HepG2 (cell line): ENCODE measurements around the gene MYLK3. TPM values are rescaled to one million over a fixed set of nuclear protein-coding genes. Genes with fewer than 3 reads are reported as not detected.

Experiments used
- ARHGAP35 ChIP-seq: sonication (generic); formaldehyde crosslinking; IDR thresholded peaks from 2 replicates; pipeline ENCODE4 v1.9.0; 2022; ENCODE audit warnings: mild to moderate bottlenecking, inconsistent platforms, moderate library complexity, missing genetic modification reagents, borderline replicate concordance
- MAX ChIP-seq: IDR thresholded peaks from 2 replicates; pipeline ENCODE4 v1.6.1; 2012; ENCODE audit warnings: inconsistent platforms
- NCOA5 ChIP-seq: sonication (generic); formaldehyde crosslinking; IDR thresholded peaks from 2 replicates; pipeline ENCODE4 v1.4.0; 2020; ENCODE audit warnings: missing genetic modification reagents
- PHF5A ChIP-seq: IDR thresholded peaks from one replicate; pipeline ENCODE4 v1.6.1; 2018; ENCODE audit warnings: low read depth, missing genetic modification reagents; ENCODE audit not compliant: unreplicated experiment
- PITX1 ChIP-seq: sonication (generic); formaldehyde crosslinking; IDR thresholded peaks from 2 replicates; pipeline ENCODE4 v1.5.1; 2020; ENCODE audit warnings: mild to moderate bottlenecking, missing genetic modification reagents
- RBM39 ChIP-seq: fragments of 200-400 bp; formaldehyde crosslinking; IDR thresholded peaks from one replicate; pipeline ENCODE4 v1.6.1; 2018; ENCODE audit warnings: antibody characterized with exemption, mild to moderate bottlenecking, low read depth, low read length; ENCODE audit not compliant: poor library complexity, severe bottlenecking
- ZBTB26 ChIP-seq: IDR thresholded peaks from 2 replicates; pipeline ENCODE4 v1.6.1; 2016; ENCODE audit warnings: missing compliant biosample characterization, missing genetic modification reagents, borderline replicate concordance
- ZNF17 ChIP-seq: sonication (generic); formaldehyde crosslinking; IDR thresholded peaks from 2 replicates; pipeline ENCODE4 v1.5.0; 2020; ENCODE audit warnings: mild to moderate bottlenecking, missing genetic modification reagents
- ZNF30 ChIP-seq: sonication (generic); formaldehyde crosslinking; IDR thresholded peaks from 2 replicates; pipeline ENCODE4 v1.5.0; 2020; ENCODE audit warnings: mild to moderate bottlenecking, missing genetic modification reagents
- ZNF629 ChIP-seq: sonication (generic); formaldehyde crosslinking; conservative IDR thresholded peaks from 2 replicates; pipeline ENCODE4 v1.5.0; 2020; ENCODE audit warnings: missing genetic modification reagents
- ZNF646 ChIP-seq: sonication (generic); formaldehyde crosslinking; IDR thresholded peaks from 2 replicates; pipeline ENCODE4 v1.9.0; 2021; ENCODE audit warnings: mild to moderate bottlenecking, missing genetic modification reagents
- ZNF792 ChIP-seq: IDR thresholded peaks from 2 replicates; pipeline ENCODE4 v1.6.1; 2016
- ZSCAN30 ChIP-seq: sonication (generic); formaldehyde crosslinking; IDR thresholded peaks from 2 replicates; pipeline ENCODE4 v1.5.0; 2020; ENCODE audit warnings: mild to moderate bottlenecking, missing genetic modification reagents
- ZSCAN31 ChIP-seq: sonication (generic); formaldehyde crosslinking; IDR thresholded peaks from 2 replicates; pipeline ENCODE4 v1.5.0; 2020; ENCODE audit warnings: low read depth, mild to moderate bottlenecking, missing genetic modification reagents
- polyA plus RNA-seq, 8 experiments: library from polyadenylated mRNA; depleted of rRNA in 3 of 8; stranded (reverse) in 7 of 8; unstranded in 1 of 8; fragments of >200 nt; fragmentation: Illumina TruSeq in 4 of 8; extraction: Trizol in 4 of 8; gene quantifications; 2 replicates each; pipeline versions ENCODE4 v1.2.1 to v1.2.3, GENCODE V29; 2011 to 2016; ENCODE audit warnings: low read depth in 4 of 8, missing spikeins in 1 of 8, mixed read lengths in 1 of 8; ENCODE audit not compliant: insufficient read depth in 1 of 8
- total RNA-seq, 5 experiments: library from RNA; depleted of rRNA; stranded (reverse); fragments of >200 nt; fragmentation: Illumina TruSeq; extraction: Trizol; gene quantifications; 2 replicates each; pipeline ENCODE4 v1.2.3, GENCODE V29; 2016; ENCODE audit warnings: low read depth in 1 of 5
- TF ChIP-seq, protein P1 (sequence below): sonication (generic); formaldehyde crosslinking; IDR thresholded peaks from 2 replicates; pipeline ENCODE4 v1.5.0; 2020; ENCODE audit warnings: missing genetic modification reagents
- TF ChIP-seq, protein P2 (sequence below): sonication (generic); formaldehyde crosslinking; IDR thresholded peaks from 2 replicates; pipeline ENCODE4 v1.4.0; 2020; ENCODE audit warnings: mild to moderate bottlenecking, missing genetic modification reagents

MYLK3 gene
- total and polyA plus RNA-seq, 2 of the 13 experiments (the other 11 are each of a cell fraction or from before 2014, with no cell fraction given) = 0.04 to 0.18 TPM

DNA sequence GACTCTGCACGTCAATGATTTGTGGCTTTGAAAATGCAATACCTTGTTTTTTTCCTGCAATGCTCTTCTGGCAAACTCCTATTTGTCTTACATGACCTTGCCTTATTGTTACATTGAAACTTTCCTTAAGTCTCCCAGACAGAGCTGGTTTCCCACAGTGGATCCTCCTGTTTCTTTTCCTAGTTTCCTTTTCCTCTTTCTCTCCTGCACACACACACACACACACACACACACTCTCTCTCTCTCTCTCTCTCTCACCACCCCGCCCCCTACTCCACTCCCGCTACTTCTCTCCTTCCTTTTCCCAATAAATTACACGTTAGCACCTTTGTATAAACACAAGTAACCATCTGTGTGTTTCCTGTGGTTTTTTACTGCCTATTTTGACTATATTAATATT, 56.4 kb downstream of the MYLK3 start (continued):
- TF ChIP-seq ZNF30 (no peak), PHF5A (no peak), ZNF629 (CRISPR knock-in tag) (no peak), ZNF792 (CRISPR knock-in tag) (no peak), ZNF17 (CRISPR knock-in tag) (0 out of 2 replicates have a peak, but pooled peaks have one; percentile 56), ZBTB26 (CRISPR knock-in tag) (no peak), ARHGAP35 (no peak), ZNF646 (CRISPR knock-in tag) (peak; percentile 73), RBM39 (no peak), PITX1 (CRISPR knock-in tag) (no peak), MAX (no peak), NCOA5 (no peak), ZSCAN30 (CRISPR knock-in tag) (peak; percentile 50; the same call in 1 of the 2 replicates), ZSCAN31 (CRISPR knock-in tag) (no peak)
- TF ChIP-seq, protein P1, sequence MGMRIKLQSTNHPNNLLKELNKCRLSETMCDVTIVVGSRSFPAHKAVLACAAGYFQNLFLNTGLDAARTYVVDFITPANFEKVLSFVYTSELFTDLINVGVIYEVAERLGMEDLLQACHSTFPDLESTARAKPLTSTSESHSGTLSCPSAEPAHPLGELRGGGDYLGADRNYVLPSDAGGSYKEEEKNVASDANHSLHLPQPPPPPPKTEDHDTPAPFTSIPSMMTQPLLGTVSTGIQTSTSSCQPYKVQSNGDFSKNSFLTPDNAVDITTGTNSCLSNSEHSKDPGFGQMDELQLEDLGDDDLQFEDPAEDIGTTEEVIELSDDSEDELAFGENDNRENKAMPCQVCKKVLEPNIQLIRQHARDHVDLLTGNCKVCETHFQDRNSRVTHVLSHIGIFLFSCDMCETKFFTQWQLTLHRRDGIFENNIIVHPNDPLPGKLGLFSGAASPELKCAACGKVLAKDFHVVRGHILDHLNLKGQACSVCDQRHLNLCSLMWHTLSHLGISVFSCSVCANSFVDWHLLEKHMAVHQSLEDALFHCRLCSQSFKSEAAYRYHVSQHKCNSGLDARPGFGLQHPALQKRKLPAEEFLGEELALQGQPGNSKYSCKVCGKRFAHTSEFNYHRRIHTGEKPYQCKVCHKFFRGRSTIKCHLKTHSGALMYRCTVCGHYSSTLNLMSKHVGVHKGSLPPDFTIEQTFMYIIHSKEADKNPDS (CRISPR knock-in tag) = no peak
- TF ChIP-seq, protein P2, sequence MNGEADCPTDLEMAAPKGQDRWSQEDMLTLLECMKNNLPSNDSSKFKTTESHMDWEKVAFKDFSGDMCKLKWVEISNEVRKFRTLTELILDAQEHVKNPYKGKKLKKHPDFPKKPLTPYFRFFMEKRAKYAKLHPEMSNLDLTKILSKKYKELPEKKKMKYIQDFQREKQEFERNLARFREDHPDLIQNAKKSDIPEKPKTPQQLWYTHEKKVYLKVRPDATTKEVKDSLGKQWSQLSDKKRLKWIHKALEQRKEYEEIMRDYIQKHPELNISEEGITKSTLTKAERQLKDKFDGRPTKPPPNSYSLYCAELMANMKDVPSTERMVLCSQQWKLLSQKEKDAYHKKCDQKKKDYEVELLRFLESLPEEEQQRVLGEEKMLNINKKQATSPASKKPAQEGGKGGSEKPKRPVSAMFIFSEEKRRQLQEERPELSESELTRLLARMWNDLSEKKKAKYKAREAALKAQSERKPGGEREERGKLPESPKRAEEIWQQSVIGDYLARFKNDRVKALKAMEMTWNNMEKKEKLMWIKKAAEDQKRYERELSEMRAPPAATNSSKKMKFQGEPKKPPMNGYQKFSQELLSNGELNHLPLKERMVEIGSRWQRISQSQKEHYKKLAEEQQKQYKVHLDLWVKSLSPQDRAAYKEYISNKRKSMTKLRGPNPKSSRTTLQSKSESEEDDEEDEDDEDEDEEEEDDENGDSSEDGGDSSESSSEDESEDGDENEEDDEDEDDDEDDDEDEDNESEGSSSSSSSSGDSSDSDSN (CRISPR knock-in tag) = no peak
